GM18502 (cell line): Measurements from ENCODE around the gene HNMT.
"Not testable (repeated sequence)": the region's sequence is repeated elsewhere in the genome, so short reads cannot be mapped to it uniquely, and the experiment has no call there.

ENCODE experiments used
- ATAC-seq: cut with Tn5 transposase; IDR thresholded peaks from one replicate; pipeline ENCODE4 v1.9.1; 2021; ENCODE audit warnings: mild to moderate bottlenecking; ENCODE audit not compliant: unreplicated experiment, poor library complexity

HNMT gene

DNA sequence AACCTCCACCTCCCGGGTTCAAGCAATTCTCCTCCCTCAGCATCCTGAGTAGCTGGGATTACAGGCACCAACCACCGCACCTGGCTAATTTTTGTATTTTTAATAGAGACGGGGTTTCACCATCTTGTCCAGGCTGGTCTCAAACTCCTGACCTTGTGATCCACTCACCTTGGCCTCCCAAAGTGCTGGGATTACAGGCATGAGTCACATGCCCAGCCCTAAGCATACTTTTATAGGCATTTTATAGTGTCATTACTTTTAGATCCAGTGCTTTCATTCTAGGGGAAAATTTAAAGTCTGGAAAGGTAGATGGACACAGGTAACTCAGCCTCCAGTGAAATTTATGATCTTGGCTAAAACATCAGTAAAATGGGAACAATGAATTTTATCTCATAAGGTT lies 7.0 kb downstream of the HNMT start:
- not testable (repeated sequence) for ATAC-seq

DNA sequence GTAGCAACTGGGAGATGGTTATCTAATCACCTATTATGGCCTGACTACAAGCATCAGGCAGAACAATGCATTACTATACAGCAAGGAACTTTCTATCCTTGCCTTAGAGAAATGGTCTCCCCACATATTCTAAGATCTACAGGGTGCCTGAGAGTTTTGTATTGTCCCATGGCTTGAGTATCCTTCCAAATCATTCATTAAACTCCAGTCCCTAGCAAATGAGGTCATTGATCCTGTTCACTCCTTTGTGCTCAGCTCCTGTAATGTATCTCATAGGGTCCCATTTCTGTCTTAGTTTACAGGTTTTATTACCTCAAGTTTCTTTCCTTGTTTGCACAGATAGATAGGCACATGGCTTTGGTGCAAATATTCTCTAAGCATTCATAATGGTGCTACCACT lies 9.0 kb downstream of the HNMT start:
- ATAC-seq: no peak

DNA sequence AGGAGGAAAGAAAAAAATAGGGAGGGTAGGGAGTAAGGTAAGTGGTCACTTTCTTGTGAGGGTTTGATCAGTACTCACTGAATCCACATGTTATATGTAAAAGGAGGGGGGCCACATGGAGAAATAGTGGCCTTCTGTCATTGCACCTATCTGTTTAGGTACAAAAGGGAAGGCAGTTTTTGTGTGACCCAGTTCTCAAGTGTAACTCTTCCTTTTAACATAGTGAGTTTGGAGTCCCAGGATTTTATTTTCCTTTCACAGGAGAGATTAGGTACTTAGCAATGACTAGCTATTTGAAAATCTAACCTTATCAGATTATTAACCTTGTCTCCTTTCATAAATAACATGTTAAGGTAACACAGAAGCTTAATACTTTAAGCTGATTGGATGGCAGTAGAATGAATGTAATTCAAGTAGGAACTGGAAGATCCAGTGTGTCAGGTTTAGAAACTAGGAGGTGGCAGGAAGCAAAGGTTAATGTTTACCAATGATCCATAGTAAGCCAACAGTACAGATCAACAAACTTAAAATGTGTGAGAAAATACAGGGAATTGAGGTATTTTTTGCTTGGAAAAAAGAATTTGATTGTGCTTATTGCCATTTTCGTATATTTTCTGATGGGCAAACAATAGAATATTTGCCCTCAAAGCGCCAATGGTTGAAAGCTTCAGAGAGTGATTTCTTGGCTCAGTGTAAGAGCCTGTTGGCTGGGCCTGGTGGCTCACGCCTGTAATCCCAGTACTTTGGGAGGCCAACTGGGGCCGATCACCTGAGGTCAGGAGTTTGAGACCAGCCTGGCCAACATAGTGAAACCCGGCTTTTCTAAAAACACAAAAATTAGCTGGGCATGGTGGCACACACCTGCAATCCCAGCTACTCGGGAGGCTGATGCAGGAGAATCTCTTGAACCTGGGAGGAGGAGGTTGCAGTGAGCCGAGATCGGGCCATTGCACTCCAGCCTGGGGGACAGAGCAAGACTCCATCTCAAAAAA lies 11.3 kb downstream of the HNMT start:
- no peak for ATAC-seq

DNA sequence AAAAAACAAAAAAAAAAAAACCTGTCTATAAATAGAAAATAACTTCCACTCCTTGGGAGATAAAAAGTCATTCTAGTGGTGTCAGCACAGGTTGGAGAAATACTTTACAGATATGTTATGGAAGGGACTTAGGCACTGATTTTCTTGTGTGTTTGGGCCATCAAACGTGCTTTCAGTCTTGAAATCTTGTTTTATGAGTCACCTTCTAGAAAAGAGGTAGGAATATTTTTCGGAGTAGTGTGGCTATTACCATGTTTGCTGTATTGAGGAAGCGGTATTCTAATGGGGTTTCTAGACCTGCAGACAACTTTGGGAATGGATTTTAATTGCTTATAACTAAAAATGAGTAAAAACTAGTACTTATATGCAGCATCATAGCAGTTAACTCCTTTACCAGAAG lies 12.0 kb downstream of the HNMT start:
- no peak for ATAC-seq

DNA sequence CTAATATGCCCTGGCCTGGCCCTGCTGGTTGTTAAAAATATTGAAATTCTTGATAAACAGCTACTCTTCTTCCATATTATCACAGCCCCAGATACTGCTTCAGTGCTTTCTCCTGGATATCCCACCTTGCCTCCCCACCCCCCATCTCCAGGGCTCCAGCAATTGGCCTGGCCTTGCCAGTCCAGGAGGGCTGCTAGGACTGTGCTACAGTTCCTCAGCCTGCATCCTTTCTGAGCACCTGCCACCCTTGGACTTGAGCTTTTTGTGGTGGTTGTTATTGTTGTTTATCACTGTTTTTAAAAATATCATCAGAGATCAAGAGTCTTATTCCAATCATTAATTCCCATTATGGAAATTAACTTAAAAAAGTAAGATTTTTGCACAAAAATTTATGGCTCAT lies 13.5 kb downstream of the HNMT start:
- ATAC-seq: no peak

DNA sequence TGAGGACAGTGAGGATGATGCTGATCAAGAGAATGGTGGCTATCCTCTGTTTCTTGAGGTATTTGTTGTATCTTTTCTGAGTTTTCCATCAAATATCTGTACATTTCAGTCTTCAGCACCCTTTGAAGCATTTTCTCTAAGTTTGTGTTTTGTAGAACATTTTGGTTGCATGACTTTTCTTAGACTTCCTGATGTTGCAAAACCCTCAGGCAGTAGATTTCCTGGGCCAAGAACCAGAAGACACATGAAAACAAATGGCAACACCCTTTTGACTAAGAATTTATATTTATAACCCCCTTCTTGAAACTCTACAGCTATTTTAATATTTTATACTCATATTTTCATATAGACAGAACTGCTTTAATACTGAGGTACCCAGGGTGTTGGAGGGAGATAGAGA lies 16.2 kb downstream of the HNMT start:
- ATAC-seq: no peak

DNA sequence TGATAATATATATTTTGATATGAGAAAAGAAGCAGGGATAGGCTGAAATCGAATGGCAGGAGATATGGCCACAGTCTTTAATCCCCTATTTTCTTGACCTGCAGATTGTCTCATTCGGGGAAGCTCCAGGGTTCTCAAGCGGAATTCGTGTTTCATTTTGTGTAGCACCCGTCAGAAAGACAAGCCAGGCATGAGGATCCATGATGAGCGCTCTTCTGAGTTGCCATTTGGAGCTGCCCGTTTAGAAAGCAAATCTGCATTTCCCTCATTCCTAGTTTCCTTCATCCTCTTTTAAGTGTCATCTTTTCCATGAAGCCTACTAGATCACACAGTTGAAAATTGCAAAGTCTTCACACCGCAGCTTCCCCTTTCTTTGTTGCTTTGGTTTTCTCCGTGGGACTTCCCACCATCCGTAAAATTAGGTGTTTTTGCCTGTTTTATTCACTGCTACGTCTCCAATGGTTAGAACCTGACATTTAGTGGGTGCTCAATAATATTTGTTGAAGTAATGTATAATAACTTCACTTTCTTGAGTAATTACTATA lies 16.9 kb downstream of the HNMT start:
- no peak for ATAC-seq

DNA sequence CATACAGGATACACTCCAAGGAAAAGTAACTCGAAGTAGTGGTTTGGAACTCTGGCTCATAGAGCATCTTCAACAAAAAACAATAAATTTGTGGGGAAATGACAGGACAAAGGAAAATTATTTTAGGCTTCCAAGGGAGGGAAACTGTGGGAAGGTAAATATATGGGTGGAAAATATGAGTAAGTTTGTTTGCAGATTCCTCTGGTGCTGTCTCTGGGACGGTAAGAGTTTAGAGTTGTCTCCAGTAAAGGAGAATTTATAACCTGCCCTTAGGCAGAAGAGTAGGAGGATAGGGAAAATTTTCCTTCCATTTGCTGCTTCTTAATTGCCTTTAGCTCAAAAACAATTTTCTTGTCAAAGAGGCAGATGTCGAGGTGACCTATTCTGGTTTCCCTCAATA lies 19.3 kb downstream of the HNMT start:
- ATAC-seq: no peak

DNA sequence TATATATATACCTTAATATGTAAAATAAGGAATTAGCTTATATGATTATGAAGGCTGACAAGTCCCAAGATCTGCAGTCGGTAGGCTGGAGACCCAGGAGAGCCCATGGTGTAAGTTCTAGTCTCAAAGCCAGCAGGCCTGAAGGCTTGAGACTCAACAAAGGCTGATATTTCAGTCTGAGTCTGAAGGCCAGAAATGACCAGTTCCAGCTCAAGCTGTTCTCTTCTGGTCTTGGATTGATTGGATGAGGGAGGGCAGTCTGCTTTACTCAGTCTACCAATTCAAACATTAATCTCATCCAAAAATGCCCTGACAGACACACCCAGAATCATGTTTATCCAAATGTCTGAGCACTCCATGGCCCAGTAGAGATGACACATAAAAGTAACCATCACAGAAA lies 22.0 kb downstream of the HNMT start:
- no peak for ATAC-seq

DNA sequence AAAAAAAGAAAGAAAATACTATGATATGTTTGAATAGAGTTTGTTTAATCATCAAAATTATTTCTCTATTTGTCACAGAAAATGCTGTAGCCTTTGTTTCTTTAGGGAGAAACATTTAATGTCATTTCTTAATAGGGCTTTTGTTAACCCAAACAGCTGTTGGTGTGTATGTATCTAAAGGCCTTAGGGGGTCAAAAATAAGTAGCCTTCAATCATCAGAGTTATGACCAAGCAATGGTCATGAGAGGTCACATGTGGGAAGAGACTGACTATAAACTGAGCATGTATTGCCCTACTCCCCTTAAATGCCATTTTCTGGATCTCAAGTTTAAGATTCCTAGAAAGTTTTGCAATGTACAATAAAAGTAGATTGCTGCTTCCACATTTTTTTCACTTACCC lies 22.7 kb downstream of the HNMT start:
- ATAC-seq: no peak

DNA sequence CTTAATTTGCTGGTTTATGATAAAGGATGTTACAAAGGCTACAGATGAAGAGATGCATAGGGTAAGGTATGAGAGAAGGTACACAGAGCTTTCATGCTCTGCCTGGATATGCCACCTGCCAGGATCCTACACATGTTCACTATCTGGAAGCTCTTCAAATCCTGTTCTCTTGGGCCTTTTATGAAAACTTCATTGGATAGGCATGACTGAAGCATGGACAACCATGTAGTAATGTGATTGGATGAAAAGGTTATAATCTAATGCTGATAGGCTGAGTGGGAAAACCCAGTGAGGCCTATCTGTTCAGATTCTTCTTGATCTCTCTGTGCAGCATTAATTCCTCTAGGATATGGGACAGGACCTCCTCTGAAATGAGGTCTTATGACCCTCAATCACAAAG lies 26.8 kb downstream of the HNMT start:
- ATAC-seq: no peak

DNA sequence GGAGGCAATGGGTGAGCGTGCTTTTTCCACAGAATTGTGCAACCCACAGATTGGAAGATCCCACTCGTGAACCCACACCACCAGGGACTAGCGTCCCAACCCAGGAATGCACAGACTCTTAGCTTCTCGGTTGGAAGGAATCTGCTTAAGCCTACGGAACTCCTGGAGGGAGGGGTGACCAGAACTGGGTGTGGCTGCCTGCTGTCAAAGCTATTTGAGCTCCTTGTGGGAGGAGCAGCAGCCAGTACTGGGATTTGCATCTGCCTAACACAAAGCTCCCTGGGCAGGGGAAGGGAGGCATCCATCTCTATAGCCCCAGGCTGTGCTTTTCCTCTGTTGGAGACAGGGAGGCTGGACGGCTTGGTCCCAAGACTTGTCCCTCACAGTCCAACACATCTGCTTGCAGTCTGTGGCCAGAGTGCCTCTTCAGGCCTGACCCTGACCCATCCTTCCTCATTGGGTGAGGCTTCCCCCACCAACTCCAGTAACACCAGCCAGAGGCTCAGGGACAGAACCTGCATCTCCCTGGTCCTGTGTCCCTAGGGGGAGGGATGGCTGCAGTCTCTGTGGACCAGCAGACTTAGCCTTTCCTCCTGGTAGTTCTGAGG lies 27.9 kb downstream of the HNMT start:
- no peak for ATAC-seq

DNA sequence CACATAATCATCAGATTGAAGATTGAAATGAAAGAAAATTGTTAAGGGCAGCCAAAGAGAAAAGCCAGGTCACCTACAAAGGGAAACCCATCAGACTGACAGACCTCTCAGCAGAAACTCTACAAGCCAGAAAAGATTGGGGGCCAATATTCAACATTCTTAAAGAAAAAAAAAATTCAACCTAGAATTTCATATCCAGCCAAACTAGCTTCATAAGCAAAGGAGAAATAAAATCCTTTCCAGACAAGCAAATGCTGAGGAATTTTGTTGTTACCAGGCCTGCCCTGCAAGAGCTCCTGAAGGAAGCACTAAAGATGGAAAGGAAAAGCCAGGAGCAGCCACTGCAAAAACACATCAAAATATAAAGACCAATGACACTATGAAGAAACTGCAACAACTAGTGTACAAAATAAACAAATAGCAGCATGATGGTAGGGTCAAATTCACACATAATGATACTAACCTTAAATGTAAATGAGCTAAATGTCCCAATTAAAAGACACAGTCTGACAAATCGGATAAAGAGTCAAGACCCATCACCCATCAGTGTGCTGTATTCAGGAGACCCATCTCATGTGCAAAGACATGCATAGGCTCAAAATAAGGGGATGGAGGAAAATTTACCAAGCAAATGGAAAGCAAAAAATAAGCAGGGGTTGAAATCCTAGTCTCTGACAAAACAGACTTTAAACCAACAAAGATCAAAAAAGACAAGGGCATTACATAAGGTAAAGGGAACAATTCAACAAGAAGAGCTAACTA lies 29.6 kb downstream of the HNMT start:
- ATAC-seq: not testable (repeated sequence)

DNA sequence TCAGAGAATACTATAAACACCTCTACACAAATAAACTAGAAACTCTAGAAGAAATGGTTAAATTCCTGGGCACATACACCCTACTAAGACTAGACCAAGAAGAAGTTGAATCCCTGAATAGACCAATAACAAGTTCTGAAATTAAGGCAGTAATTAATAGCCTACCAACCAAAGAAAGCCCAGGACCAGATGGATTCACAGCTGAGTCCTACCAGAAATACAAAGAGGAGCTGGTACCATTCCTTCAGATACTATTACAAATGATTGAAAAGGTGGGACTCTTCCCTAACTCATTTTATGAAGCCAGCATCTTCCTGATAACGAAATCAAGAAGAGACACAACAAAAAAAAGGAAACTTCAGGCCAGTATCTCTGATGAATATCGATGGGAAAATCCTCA lies 31.1 kb downstream of the HNMT start:
- not testable (repeated sequence) for ATAC-seq

DNA sequence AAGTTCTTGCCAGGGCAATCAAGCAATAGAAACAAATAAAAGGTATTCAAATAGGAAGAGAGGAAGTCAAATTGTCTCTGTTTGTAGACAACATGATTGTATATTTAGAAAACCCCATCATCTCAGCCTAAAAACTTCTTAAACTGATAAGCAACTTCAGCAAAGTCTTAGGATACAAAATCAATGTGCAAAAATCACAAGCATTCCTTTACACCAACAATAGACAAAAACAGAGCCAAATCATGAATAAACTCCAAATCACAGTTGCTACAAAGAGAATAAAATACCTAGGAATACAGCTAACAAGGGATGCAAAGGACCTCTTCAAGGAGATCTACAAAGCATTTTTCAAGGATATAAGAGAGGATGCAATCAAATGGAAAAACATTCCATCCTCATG lies 31.9 kb downstream of the HNMT start:
- ATAC-seq: not testable (repeated sequence)

DNA sequence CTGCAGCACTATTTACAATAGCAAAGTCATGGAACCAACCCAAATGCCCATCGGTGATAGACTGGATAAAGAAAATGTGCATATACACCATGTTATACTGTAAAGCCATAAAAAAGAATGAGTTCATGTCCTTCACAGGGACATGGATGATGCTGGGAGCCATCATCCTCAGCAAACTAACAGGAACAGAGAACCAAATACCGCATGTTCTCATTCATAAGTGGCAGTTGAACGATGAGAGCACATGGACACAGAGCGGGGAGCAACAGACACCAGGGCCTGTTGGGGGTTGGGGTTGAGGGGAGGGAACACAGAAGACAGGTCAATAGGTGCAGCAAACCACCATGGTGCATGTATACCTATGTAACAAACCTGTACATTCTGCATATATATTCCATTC lies 33.5 kb downstream of the HNMT start:
- ATAC-seq: no peak

DNA sequence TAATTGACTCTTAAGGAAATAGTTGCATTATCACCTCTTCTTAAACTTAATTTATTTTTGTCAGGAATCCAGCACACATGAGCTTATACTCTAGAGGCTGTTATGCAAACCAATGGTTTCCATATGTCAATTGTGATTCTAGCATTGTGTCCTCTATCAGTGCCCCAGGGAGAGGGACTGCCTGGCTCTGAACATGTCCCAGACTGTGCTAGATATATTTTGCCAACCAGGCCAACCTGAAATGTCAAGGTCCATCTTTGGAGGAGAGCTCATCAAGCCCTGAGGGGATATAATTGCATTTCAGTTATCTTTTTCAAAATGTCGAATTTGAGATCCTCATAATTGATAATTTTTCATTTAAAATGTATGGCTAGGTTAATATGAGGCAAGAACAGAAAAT lies 34.2 kb downstream of the HNMT start:
- no peak for ATAC-seq

DNA sequence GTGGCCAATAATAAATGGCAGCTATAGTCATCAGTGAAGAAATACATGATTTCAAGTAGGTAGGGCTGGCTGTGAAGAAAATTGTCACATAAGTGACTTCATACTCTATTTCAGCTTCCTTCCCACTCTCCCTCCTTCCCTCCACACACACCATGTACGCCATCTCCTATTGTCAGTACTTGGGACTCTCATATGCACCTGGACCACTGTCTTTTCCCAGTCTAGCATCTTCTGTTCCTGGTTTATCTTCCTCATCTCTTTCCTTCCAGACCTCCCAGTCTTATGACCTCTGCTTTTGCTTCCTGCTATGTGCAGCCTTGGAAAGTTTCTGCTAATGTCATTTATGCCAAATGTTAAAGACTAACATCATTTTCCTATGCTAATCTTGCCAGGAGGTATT lies 35.0 kb downstream of the HNMT start:
- no peak for ATAC-seq

DNA sequence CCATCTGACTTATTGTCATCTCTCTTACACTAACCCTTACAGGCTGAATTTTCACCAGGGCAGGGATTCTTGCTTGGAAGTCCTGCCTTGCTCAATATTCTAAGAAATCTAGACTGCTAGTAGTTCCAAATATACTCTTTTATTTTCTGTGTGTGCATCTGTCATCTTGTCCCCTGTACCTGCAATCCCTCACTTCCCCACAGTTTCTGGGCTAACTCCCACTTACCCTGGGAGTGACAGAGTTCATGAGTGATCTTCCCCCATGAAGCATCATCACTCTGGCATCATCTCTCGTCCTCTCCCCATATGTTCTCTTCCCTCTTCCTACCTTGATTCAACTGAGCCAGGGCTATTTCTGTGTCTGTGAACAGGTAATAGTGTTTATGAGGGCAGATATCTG lies 35.7 kb downstream of the HNMT start:
- no peak for ATAC-seq

DNA sequence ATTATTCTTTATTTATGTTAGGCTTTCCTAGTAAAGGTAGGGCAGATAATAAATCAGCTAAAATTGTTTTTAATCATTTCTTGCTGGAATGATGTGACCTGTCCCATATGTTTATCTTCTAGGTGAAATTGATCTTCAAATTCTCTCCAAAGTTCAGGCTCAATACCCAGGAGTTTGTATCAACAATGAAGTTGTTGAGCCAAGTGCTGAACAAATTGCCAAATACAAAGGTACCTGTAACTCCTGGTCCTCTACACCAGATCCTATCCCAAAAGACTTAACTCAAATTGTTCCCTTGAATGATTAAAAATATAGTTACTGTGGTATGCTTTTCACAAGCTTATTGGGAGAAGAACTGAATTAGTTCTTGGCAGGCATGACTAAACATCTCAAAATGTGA lies 36.5 kb downstream of the HNMT start:
- ATAC-seq: no peak

DNA sequence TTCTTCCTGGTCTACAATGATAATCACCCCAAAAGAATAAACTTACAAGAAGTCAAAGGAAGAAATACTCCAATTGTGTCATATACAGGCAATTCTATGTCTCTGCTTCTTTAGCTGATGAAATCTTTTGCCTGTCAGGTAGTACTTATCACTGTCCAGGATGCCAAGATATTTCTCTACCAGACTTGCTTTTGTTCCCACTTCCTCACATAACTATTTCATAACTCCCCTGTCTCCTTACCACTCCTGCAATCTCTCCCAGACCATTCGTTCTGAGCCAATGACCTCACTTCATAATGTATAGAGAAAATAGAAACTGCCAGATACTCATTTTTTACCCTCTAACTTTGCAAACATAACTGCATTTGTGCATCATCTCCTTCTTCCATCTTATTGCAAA lies 39.1 kb downstream of the HNMT start:
- ATAC-seq: no peak
